Measurements from ENCODE around the gene MICOS13. TPM values are rescaled to one million over a fixed set of nuclear protein-coding genes. Genes with fewer than 3 reads are reported as not detected.

The MICOS13 gene
- total and polyA plus RNA-seq, 4 donors = 26.6 to 184 (median 77.6) TPM

DNA sequence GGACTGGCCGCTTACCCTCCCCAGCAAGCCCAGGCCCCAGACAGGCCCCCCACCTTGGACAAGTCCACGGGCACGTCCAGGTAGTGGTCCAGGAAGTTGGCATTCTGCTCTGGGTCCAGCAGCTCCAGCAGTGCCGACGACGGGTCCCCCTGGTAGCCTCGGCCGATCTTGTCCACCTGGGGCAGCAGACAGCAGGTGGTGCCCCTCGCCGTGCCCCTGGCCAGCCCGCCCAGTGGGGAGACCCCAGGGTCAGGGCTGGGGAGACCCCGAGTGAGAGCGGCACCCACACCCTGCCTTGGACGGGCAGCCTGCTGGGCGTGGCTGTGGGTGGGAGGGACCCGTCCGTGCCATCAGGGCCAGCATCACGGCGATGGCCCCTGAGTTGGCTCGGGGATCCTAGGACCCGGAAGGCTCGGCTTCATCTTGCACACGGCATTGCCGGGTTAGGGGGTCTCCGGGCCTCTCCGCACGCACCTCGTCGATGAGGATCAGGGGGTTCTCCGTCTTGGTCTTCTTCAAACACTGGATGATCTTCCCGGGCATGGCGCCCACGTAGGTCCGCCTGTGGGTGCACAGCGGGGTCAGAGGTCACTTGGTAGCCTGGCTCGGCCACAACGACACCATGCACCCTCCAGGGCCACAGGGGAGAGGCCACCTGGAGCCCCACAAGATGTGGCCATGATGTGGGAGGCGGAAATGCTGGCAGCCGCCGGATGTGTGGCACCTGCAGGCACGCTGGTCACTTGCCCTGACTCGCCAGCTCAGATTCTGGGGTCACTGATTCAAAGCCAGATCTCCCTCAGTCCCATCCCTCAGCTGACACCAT lies 16.1 kb upstream of the MICOS13 start:
- H3K4me1 ChIP-seq (ENCODE audit: control insufficient read depth in 5 of 5, insufficient read depth in 5 of 5, low read length in 5 of 5) = peaks cover 0 to 11% (median 3%) of the 10 kb centered on the region in 5 donors
- H3K36me3 ChIP-seq (ENCODE audit: control insufficient read depth in 4 of 4, insufficient read depth in 4 of 4, low read length in 4 of 4) = peaks cover 11 to 83% (median 28%) of the 10 kb centered on the region in 4 donors
- H3K27me3 ChIP-seq (ENCODE audit: control insufficient read depth in 3 of 3, insufficient read depth in 3 of 3, low read length in 2 of 3) = no peaks in the 10 kb centered on the region
- WGBS, 2 donors = 92 to 94% methylated on average over 42 of the region's 42 CpGs
- TF ChIP-seq, protein P1, sequence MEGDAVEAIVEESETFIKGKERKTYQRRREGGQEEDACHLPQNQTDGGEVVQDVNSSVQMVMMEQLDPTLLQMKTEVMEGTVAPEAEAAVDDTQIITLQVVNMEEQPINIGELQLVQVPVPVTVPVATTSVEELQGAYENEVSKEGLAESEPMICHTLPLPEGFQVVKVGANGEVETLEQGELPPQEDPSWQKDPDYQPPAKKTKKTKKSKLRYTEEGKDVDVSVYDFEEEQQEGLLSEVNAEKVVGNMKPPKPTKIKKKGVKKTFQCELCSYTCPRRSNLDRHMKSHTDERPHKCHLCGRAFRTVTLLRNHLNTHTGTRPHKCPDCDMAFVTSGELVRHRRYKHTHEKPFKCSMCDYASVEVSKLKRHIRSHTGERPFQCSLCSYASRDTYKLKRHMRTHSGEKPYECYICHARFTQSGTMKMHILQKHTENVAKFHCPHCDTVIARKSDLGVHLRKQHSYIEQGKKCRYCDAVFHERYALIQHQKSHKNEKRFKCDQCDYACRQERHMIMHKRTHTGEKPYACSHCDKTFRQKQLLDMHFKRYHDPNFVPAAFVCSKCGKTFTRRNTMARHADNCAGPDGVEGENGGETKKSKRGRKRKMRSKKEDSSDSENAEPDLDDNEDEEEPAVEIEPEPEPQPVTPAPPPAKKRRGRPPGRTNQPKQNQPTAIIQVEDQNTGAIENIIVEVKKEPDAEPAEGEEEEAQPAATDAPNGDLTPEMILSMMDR (IDR thresholded peaks at IDR 0.05; ENCODE audit: control extremely low read depth, extremely low read depth) = no peak
- DNase-seq (no peak), ATAC-seq (ENCODE audit: insufficient read depth, low FRiP score) (no peak)
- no peak overlapping the region for H3K27ac ChIP-seq (ENCODE audit: low read depth in 1 of 2, low read length in 1 of 2)
- H3K9me3 ChIP-seq (ENCODE audit: control insufficient read depth in 4 of 4, insufficient read depth in 3 of 4, low read length in 3 of 4) = no peaks in the 10 kb centered on the region
- H3K9ac ChIP-seq (ENCODE audit: insufficient read depth in 1 of 2, low read length in 2 of 2) = no peak overlapping the region
- no peak overlapping the region for H3K4me3 ChIP-seq

DNA sequence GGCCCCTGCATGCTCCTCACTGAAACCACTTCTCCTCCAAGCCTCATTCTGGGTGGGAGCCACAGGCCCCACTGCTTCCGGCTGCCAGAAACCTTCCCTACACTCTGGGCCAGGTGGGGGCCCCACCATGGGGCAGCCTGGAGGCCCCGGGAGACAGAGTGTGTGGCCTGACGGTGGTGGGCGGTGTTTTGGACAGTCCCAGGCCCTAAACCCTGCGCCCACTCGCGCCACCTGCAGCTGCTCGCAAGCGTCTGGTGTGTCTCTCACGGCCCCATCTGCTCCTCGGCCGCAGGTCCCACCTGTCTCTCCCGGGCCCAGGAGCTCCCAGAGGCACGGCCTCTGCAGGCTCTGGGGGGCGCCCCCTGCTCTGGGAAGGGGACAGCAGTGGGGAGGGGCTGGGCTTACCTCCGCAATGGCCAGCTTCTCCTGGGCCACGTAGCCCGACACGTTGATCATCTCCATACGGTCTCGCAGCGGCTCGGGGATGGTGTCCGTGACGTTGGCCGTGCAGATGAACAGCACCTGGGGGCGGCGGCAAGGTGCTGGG lies 15.4 kb upstream of the MICOS13 start:
- no peak for ATAC-seq (ENCODE audit: insufficient read depth, low FRiP score)
- 91 to 92% methylated on average over 28 of the region's 28 CpGs for WGBS, 2 donors
- Histone ChIP-seq H3K27ac (ENCODE audit: low read depth in 1 of 2, low read length in 1 of 2) (no peak overlapping the region), H3K4me1 (ENCODE audit: control insufficient read depth in 5 of 5, insufficient read depth in 5 of 5, low read length in 5 of 5) (peaks cover 0 to 12% (median 3%) of the 10 kb centered on the region in 5 donors), H3K4me3 (no peak overlapping the region), H3K9ac (ENCODE audit: insufficient read depth in 1 of 2, low read length in 2 of 2) (no peak overlapping the region), H3K9me3 (ENCODE audit: control insufficient read depth in 4 of 4, insufficient read depth in 3 of 4, low read length in 3 of 4) (no peaks in the 10 kb centered on the region), H3K27me3 (ENCODE audit: control insufficient read depth in 3 of 3, insufficient read depth in 3 of 3, low read length in 2 of 3) (no peaks in the 10 kb centered on the region), H3K36me3 (ENCODE audit: control insufficient read depth in 4 of 4, insufficient read depth in 4 of 4, low read length in 4 of 4) (peaks cover 11 to 82% (median 28%) of the 10 kb centered on the region in 4 donors)
- TF ChIP-seq, protein P1 (IDR thresholded peaks at IDR 0.05; ENCODE audit: control extremely low read depth, extremely low read depth) = no peak
- DNase-seq = no peak

DNA sequence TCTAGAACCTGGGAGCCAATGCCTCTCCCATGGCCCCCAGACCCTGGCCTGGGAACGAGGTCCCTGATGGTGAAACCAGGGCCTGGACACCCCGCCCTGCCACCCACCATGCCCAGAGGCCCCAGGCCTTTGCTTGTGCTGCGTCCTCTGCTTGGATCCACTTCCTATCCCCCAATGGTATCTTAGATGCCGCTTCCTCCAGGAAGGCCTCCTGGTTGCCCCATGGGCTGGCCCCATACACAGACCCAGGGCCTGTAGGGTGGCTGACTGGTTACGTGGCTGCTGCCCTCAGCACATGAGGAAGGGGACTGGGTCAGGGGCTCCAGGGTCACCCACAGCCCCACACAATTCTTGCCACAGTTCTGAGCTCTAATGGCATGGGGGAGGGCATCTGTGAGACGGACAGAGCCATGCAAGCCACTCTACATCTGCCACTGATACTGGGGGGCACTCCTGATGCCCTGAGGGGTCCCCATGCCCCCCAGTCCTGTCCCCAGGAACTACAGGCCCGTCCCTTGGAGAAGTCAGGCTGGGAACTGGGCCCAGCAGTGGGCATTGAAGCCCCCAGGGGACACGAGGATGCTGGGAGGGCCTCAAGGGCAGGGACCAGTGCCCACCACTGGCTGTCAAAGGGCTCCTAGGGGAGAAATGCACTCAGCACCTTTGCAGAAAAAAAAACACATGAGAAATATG lies 14.8 kb upstream of the MICOS13 start:
- Histone ChIP-seq H3K27me3 (ENCODE audit: control insufficient read depth in 3 of 3, insufficient read depth in 3 of 3, low read length in 2 of 3) (no peaks in the 10 kb centered on the region), H3K4me3 (no peak overlapping the region), H3K9me3 (ENCODE audit: control insufficient read depth in 4 of 4, insufficient read depth in 3 of 4, low read length in 3 of 4) (no peaks in the 10 kb centered on the region), H3K4me1 (ENCODE audit: control insufficient read depth in 5 of 5, insufficient read depth in 5 of 5, low read length in 5 of 5) (peaks cover 0 to 12% (median 3%) of the 10 kb centered on the region in 5 donors), H3K36me3 (ENCODE audit: control insufficient read depth in 4 of 4, insufficient read depth in 4 of 4, low read length in 4 of 4) (peaks cover 8 to 77% (median 31%) of the 10 kb centered on the region in 4 donors), H3K27ac (ENCODE audit: low read depth in 1 of 2, low read length in 1 of 2) (no peak overlapping the region), H3K9ac (ENCODE audit: insufficient read depth in 1 of 2, low read length in 2 of 2) (no peak overlapping the region)
- ATAC-seq (ENCODE audit: insufficient read depth, low FRiP score) (no peak), DNase-seq (no peak)
- WGBS, 2 donors = 89 to 95% methylated on average over 8 of the region's 8 CpGs
- TF ChIP-seq, protein P1 (IDR thresholded peaks at IDR 0.05; ENCODE audit: control extremely low read depth, extremely low read depth) = no peak
